Pons (tissue), 1 donor: ENCODE results near the gene TACR3.
"Not testable (repeated sequence)": the region's sequence is repeated elsewhere in the genome, so short reads cannot be mapped to it uniquely, and the experiment has no call there.

Experiments
- DNase-seq: peaks from one replicate; pipeline ENCODE4 v3.0.0-alpha.2; 2016; ENCODE audit warnings: low spot score

Gene TACR3, protein sequence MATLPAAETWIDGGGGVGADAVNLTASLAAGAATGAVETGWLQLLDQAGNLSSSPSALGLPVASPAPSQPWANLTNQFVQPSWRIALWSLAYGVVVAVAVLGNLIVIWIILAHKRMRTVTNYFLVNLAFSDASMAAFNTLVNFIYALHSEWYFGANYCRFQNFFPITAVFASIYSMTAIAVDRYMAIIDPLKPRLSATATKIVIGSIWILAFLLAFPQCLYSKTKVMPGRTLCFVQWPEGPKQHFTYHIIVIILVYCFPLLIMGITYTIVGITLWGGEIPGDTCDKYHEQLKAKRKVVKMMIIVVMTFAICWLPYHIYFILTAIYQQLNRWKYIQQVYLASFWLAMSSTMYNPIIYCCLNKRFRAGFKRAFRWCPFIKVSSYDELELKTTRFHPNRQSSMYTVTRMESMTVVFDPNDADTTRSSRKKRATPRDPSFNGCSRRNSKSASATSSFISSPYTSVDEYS

DNA sequence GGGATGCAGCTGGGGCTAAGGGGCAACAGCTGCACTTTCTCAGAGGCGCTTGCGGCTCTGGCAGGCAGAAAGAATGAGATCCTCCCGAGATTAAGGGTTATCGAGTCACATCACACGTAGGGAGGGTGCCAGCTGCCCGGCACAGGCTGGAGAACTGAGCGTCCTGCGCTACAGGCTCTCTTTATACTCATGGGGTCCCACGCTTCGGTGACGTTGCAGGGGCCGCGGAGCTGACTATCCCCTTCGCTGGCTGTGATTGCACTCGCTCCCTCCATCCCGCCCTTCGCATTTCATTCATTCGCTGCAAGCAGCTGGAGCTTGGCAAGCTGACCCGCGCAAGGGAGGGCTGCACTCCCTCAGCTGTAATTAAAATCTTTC, at the start of gene TACR3:
TSS of gene TACR3 (minus strand) at position 156 of the 378 bp plus-strand sequence. CDS start 310 bp downstream, outside the sequence.
- no peak for DNase-seq

DNA sequence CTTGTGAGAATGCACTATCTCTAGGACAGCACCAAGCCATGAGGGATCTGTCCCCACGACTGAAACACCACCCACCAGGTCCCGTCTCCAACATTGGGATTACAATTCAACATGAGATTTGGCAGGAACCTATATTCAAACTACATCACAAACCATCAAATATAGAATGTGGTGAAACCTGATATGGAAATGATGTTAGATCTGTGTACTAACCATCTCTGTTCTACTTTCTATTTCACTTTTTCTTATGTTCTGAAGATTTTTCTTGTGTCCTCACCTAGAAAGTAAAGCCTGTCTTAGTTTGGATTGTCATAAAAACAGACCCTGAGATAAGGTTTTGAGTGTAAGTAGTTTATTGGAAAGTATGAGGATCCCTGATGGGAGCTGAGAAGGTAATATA, 37.8 kb upstream of the TACR3 start:
- DNase-seq, result no peak

DNA sequence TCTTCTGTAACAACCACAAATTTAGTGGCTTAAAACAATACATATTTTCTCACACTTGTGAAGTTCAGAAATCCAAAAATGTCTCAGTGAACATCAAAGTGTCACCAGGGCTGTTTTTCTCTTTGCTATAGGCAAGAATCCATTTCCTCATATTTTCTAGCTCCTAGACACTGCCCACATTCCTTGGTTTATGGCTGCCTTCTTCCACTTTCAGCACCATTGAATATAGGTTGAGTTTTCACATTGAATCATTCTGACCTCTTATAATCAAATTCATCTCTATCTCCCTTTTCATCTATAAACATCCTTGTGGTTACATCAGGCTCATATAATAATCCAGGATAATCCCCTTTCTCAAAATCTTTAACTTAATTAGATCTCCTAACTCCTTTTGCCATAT, 37.0 kb upstream of the TACR3 start:
- DNase-seq, result no peak

DNA sequence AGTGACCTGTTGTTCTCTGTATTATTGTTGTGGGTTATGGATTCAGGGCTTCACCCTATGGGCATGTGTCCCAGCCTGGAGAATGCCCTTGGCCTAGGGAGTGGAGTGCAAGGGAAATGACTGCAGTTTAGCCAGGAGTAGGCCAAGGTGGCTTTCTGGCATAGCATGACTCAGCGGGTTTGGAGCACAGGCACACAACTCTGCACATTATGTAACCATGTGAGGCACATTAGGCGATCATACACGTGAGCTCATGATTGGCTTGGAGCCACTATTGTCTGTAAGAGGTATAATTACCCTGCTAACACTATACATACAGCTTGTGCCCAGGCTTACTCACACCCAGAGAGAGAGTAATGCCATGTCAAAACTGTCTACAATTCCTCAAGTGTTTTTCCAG, 35.1 kb upstream of the TACR3 start:
- no peak for DNase-seq

DNA sequence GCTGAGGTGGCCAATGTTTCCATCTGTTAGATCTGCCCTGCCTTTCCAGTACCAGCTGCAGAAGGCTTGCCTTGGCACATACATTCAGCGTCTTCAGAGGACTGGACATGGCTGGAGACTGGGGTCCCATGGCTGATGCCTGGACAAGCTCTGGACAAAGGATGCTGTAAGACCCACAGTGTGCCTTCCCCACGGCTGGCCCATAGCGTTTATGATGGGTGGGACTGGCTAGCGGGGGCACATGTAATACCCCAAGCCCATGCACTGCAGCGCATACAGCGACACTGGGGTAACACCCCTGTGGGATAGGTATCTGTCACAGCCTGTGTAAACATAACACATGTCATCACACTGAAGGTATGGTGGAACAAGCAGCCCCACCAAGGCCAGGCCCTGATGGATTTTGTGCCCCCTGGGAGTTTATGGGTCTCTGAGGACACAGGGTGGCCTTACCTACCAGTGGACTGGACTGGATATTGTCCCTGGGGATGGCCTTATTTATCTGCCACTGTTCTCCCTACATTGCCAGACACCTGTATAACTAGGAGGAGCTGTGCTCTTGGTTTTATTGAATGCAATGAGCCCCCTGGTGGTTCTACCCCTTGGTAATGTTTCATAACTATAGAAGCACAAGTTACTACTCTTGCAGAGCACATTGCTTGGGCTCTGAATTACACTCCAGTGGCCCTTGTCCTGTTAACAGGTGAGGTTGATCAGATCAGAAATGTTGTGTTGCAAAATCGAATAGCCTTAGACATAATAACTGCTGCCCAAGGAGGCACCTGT, 34.3 kb upstream of the TACR3 start:
- no peak for DNase-seq

DNA sequence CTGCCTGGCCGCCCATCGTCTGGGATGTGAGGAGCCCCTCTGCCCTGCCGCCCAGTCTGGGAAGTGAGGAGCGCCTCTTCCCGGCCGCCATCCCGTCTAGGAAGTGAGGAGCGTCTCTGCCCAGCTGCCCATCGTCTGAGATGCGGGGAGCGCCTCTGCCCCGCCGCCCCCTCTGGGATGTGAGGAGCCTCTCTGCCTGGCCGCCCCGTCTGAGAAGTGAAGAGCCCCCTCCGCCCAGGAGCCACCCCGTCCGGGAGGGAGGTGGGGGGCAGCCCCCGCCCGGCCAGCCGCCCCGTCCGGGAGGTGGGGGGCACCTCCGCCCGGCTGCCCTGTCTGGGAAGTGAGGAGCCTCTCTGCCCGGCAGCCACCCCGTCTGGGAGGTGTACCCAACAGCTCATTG, 3.4 kb upstream of the TACR3 start:
- not testable (repeated sequence) for DNase-seq

DNA sequence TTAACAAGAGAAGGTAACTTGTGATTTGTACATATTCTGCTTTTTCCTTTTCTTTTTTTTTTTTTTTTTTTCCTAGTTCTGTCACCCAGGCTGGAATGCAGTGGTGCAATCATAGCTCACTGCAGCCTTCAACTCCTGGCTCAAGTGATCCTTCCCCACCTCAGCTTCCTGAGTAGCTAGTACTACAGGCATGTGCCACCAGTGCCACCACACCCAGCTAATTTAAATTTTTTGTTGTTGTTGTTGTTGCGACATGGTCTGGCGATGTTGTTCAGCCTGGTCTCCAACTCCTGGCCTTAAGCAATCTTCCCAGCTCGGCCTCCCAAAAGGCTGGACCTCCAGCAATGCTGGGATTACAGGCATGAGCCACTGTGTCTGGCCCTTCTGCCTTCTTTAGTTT, 1.5 kb upstream of the TACR3 start:
- DNase-seq, result no peak

DNA sequence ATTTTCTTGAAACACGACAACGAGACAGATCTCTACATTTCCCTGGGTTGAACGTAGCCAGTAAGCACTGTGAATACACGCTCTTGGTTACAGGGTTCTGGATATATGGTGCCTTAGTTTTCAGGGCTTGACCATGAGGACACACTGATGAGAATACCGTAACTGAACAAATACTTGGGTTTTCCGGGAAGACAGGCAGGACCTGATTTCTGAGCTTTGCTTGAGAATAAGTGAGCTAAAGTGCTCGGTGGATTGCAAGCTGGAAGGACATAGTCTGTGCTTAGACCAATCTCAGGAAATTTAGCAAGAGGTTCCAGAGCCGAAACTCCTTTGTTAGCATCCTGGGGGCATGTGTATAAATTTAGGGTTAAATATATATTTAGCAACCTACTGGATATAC, 876 bp upstream of the TACR3 start:
- no peak for DNase-seq

DNA sequence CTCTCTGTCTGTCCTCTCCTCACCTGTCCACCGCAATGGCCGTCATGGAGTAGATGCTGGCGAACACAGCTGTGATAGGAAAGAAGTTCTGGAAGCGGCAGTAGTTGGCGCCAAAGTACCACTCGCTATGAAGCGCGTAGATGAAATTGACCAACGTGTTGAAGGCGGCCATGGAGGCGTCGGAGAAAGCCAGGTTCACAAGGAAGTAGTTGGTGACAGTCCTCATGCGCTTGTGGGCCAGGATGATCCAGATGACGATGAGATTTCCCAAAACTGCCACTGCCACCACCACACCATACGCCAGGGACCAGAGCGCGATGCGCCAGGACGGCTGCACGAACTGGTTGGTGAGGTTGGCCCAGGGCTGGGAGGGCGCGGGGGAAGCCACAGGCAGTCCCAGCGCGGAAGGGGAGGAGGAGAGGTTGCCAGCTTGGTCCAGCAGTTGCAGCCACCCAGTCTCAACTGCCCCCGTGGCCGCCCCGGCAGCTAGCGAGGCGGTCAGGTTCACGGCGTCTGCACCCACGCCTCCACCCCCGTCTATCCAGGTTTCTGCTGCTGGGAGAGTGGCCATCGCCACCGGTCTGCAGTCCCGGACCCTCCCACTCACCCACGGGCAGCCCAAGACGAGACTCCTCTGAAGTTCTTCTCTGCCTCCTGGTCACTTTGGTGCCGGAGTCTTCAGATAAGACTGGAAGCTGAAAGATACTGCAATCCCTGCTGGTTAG, 518 bp downstream of the TACR3 start:
- no peak for DNase-seq

DNA sequence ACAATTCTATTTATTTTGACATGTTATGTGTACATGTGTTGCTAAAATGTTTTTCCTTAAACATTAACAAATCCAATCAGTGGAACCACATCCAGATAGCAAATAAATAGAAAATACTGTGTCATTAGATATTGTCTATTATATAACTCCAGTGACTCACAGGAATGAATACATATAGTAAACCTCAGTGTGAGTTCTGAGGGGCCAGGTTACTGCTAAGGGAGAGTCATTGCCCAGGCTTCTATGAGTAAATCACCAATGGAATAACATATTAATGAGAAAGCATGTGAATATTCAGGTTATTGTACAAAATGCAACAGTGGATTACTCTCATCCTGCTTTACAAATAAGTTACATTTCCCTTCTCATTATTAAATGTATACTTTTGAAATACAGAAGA, 27.2 kb downstream of the TACR3 start:
- no peak for DNase-seq

DNA sequence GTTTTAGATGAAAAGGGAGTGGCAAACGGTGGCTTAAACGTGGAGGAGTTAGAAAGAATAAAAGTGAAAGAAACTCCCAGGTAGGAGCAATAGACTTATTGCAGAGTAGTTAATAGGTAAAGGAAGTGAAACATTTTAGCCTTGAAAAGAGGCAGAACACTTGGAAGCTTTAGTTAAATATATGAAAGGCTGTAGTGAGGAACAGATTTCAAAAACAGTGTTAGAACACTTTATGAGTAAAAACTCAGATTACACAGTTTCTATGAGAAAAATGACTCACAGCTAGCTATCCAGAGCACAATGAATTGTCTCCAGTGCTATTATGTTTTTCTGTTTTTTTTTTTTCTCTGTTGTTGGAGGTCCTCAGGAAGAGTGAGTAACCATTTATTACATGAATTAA, 45.8 kb downstream of the TACR3 start:
- DNase-seq, result no peak

DNA sequence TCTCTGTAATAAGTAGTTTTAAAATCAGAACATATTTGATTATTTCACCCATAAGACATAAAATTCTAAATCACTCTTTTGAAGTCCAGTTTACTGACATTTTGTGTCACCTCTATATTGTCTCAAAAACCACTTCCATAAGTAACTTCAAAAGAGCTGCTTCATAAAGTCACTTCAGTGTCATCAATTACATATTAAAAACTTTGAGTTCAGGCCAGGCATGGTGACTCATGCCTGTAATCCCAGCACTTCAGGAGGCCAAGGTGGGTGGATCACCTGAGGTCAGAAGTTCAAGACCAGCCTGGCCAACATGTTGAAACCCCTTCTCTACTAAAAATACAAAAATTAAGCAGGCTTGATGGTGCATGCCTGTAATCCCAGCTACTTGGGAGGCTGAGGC, 53.0 kb downstream of the TACR3 start:
- DNase-seq, result not testable (repeated sequence)

DNA sequence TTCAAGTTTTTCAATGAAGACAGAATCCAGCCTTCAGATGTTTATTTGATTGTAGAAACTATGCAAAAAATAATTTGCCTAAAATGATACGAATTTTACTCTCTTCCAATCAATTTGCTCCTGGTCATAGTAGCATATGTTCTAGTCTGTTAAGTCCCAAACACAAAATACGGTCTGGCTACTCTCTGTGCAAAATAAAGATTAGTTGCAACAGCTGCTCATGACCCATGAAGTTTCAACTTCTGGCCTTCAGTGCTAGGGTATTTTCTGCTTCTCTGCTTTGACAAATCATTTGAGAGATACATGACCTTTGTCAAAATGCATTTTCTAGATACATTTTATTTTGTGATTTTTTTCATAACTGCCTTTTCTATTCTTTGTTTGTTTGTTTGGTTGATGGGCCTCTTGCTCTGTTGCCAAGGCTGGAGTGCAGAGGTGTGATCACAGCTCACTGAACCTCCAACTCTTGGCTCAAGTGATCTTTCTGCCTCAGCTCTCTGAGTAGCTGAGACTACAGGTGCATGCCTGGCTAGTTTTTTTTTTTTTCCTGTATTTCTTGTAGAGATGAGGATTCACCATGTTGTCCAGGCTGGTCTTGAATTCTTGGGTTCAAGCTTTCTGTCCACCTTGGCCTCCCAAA, 55.2 kb downstream of the TACR3 start:
- DNase-seq, result no peak

DNA sequence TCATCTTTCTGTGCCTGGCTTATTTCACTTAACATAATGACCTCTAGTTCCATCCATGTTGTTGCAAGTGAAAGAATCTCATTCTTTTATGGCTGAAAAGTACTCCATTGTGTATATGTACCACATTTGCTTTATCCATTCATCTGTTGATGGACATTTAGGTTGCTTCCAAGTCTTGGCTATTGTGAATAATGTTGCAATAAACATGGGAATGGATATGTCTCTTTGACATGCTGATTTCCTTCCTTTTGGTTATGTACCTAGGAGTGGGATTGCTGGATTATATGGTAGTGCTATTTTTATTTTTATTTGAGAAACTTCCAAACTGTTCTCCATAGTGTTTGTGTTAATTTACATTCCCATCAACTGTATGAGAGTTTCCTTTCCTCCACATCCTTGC, 71.2 kb downstream of the TACR3 start:
- no peak for DNase-seq

DNA sequence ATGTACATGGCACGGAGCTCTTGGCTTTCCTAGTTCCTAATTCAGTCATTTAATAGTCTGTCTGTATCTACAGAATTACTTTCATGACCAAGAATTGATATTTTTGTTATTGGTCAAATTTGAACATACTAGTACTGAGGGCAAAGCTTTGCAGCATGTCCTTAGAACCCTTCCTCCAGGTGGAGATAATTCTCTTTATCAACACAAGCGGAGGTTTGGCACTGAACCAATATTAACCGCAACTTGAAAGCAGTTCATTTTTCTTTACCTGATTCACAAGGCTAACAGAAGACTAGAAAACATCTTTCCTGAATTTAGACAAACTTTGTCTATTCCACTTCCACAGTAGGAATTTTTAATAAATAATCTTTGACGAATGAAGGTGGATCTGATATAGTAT, 73.8 kb downstream of the TACR3 start:
- DNase-seq, result no peak

DNA sequence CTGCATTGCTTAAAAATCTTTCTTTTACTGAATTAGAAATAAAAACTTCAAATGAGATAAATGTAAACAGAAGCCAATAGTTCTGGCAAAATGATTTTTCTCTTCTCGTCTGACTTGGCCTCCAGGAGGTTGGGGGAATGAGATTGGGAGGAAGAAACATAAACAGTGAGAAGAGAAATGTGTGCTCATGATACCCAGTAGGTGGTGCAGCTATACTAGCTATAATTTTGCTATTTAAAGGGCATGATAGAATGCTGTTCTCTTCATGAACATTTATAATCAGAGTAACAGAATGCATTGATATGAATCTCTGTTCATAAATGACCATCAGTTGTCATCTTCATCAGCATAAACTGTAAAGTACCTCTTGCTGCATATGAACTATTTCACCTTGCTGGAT, 85.5 kb downstream of the TACR3 start:
- peak; percentile 15 for DNase-seq

DNA sequence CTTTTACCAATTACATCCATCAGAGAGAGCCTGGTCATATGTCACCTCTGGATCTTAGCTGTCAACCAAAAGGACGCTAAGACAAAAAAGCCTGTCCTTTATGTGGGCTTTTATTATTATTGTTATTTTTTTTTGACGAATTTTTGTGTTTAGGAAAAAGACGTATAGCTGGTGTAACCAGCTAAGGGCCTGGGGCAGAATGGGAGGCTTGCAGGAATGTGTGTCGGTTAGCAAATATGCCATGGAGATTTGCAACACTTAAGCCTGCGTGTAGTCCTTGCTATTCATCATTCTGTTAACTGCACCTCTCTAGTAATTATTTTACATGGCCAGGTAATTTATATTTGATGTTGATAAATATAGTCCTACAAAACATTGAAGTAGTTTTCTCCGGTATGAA, 93.5 kb downstream of the TACR3 start:
- DNase-seq, result no peak

DNA sequence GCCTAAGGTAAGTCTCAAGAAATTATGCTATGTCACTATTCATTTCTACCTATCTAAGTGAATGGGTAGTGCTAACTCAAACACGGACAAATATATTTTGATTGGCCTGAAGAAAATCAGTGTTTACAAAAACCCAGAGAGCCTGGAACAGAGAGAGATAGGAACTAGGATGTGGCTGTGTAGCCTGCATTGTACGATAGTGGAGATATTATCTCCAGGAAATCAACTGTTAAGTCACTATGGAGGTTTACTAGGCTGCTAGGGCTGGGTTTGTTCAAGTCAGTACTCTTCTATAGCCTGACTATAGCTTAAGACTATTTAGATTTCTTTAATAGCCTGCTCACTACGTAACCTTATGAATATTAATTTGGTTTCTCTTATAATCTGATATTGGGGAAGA, 127.9 kb downstream of the TACR3 start:
- no peak for DNase-seq

DNA sequence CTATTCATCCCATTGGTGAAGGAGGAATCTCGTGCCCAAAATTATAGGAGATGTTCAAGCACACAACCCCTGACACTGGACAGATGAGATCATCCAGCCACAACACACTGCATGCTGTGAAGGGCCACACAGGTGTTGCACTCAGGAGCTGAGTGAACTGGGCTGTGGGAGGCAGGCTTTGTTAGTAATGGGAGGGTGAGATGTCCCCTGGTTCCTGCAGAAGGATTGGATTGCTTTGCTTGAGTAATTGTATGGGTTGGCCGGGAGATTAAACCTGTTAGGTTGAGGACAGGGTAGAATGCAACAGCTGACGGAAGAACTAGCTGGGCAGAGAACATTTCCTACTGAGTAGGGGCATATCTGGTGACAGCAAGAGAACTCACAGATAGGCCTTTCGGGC, 152.2 kb downstream of the TACR3 start:
- DNase-seq, result no peak

DNA sequence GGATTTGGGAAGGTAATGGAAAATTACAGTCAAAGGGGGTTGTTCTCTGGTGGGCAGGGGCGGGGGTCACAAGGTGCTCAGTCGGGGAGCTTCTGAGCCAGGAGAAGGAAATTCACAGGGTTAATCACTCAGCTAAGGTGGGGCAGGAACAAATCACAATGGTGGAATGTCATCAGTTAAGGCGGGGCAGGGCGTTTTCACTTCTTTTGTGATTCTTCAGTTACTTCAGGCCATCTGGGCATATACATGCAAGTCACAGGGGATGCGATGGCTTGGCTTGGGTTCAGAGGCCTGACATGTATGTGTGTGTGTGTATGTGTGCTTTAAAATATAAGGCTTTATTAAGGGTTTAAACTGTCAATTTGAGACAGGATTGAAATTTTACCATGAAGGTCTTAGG, 160.6 kb downstream of the TACR3 start:
- DNase-seq, result not testable (repeated sequence)
